Measurements from ENCODE around the gene TPRG1. TPM values are rescaled to one million over a fixed set of nuclear protein-coding genes. Genes with fewer than 3 reads are reported as not detected.
A peak's percentile ranks its signal among the peaks of the same experiment; 100 is the strongest.

TPRG1 gene
- total and polyA plus RNA-seq, 7 donors = 0.78 to 24.5 (median 9.9) TPM

DNA sequence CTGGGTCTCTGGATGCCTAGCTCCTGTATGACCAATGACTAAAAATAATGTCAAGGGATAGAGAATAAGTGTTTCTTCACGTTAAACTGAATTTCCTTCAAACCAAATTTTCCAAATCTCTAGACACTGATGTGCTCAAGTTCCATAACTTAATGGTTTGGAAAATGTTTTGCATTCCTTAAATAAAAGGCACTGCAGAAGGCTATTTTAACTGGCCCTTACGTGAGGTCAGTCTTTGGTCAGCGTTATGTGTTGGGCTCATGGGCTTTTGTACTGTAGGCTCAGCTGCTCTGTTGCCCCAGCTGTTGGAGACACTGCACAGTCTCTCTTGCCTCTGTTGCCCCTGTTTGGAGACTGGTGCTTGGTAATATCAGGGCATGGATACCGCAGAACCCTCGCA, 188.5 kb downstream of the TPRG1 start:
- no peaks in the 10 kb centered on the region for H3K27me3 ChIP-seq (ENCODE audit: insufficient read depth in 3 of 3, low read length in 2 of 3)
- intact Hi-C loops (cut with DNase I) = loop anchor here in 1 of 2 donors (5.0 kb wide), 2 partner anchors 88 to 272 kb away; partner anchors contain the start of gene TP63
- peaks cover 58% of the 10 kb centered on the region for H3K4me1 ChIP-seq
- no peaks in the 10 kb centered on the region for H3K36me3 ChIP-seq (ENCODE audit: insufficient read depth in 1 of 2, low read depth in 1 of 2)
- DNase-seq (no peak), ATAC-seq (no peak)
- no peak overlapping the region for H3K4me3 ChIP-seq
- H3K27ac ChIP-seq = peak overlapping the region; percentile 83
- H3K9me3 ChIP-seq = no peaks in the 10 kb centered on the region
- TF ChIP-seq, protein P1, sequence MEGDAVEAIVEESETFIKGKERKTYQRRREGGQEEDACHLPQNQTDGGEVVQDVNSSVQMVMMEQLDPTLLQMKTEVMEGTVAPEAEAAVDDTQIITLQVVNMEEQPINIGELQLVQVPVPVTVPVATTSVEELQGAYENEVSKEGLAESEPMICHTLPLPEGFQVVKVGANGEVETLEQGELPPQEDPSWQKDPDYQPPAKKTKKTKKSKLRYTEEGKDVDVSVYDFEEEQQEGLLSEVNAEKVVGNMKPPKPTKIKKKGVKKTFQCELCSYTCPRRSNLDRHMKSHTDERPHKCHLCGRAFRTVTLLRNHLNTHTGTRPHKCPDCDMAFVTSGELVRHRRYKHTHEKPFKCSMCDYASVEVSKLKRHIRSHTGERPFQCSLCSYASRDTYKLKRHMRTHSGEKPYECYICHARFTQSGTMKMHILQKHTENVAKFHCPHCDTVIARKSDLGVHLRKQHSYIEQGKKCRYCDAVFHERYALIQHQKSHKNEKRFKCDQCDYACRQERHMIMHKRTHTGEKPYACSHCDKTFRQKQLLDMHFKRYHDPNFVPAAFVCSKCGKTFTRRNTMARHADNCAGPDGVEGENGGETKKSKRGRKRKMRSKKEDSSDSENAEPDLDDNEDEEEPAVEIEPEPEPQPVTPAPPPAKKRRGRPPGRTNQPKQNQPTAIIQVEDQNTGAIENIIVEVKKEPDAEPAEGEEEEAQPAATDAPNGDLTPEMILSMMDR (IDR thresholded peaks at IDR 0.05) = no peak
- WGBS, 3 donors = 63 to 71% (median 67%) methylated on average over 5 of the region's 5 CpGs

DNA sequence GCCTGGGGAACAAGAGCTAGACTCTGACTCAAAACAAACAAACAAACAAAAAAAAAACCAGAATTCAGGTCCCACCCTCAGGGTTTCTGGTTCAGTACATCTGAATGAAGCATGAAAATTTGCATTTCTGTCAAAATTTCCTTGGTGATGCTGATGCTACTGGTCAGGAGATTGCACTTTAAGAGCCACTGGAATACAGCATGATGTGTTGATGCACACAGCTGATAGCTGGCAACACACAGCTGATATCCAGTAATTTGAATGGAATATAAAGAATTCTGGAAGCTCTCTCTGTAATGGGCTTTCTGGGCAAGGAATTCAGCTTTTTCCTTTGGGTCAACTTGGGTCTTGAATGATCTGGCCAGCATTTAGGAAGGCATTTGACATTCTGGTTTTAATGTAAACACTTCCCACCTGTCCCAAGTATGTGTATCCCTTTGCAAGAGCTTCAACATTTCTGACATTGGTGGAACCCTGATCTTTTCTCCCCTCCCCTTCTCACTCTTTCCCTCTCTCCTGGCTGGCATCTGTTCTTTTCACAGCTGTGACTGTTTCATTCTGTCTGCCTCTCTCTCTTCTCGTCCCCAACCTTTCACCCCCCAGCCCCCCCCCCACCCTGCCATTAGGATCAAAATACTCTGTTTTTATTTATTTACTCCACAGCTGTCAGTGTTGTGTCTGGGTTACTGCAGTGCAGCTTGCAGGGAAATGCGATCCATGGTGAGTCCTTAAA, 189.5 kb downstream of the TPRG1 start:
- WGBS, 3 donors = 16 to 32% (median 18%) methylated on average over 2 of the region's 2 CpGs
- no peaks in the 10 kb centered on the region for H3K36me3 ChIP-seq (ENCODE audit: insufficient read depth in 1 of 2, low read depth in 1 of 2)
- intact Hi-C loops (cut with DNase I) = loop anchor here in 1 of 2 donors (5.0 kb wide), 2 partner anchors 89 to 271 kb away; partner anchors contain the start of gene TP63
- H3K27me3 ChIP-seq (ENCODE audit: insufficient read depth in 3 of 3, low read length in 2 of 3) = no peaks in the 10 kb centered on the region
- TF ChIP-seq, protein P1 (IDR thresholded peaks at IDR 0.05) = no peak
- ATAC-seq (peak in 3 of 4 donors; percentile 34 to 47 (median 44)), DNase-seq (no peak)
- peak overlapping the region; percentile 83 for H3K27ac ChIP-seq
- no peaks in the 10 kb centered on the region for H3K9me3 ChIP-seq
- H3K4me1 ChIP-seq = peaks cover 58% of the 10 kb centered on the region
- peak overlapping the region; percentile 40 for H3K4me3 ChIP-seq

DNA sequence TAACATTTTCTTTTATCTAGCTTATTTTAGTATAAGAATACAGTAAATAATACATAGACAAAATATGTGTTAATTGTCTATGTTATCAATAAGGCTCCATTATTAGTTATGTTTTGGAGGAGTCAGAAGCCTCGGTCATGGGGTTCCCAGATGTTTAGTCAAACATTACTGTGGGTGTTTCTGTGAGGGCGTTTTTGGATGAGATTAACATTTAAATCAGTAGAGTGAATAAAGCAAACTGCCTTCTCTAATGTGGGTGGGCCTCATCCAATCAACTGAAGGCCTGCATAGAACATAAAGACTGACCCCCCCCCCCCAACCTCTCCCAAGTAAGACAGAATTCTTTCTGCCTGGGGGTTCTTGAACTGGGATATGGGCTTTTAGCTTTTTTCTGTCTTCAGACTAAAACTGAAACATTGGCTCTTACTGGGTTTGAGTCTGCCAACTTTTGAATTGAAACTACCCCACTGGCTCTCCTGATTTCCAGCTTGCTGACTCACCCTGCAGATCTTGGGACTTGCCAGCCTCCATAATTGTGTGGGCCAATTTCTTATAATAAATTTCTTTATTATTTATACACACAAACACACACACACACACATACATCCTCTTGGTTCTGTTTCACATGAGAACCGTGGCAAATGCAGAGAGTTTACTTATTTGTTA, 192.0 kb downstream of the TPRG1 start:
- TF ChIP-seq, protein P1 (IDR thresholded peaks at IDR 0.05) = no peak
- H3K4me1 ChIP-seq = peaks cover 64% of the 10 kb centered on the region

DNA sequence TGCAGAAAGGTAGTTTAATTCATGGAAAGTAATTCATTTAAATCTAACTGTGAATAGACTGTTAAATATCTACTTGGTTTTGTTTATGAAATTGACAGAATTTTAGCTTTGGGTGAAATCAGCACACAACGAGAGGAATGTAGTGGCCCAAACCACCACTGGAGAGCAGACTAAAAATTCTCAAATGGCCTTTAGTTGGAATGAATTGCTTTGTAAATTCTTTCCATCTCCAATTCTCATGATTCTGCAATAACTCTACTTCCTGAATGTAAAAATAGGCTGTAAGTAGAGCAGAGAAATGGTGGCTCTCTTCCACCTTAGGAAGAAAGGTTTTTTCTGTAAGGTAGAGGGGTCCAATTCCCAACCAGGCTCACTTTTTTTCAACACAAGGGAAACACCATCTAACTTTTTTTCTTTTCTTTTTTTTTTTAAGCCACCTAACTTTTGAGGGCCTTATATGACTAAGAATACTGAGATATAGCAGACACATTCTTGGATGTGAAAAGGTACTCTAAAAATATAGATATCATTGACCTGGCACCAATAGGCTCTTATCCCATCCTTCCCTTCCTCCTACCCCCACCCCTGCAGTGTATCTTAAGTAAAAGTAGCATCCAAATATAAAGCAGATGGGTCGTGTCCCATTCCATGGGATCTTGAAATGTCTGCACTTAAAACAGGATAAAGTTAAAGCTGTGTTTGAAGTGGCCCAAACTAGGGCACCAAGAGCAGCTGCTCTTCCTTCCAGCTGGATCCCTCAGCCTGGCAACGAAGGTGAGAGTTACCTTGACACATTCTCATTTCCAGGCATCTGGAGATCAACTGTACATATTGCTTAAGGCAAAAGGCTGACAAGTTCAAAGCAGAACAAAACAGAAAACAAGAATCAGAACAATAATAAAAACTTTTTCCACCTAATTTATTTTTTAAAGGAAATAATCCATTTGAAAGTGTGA, 194.1 kb downstream of the TPRG1 start:
- intact Hi-C loops (cut with DNase I) = no loop called here
- H3K36me3 ChIP-seq (ENCODE audit: insufficient read depth in 1 of 2, low read depth in 1 of 2) = no peaks in the 10 kb centered on the region
- H3K27me3 ChIP-seq (ENCODE audit: insufficient read depth in 3 of 3, low read length in 2 of 3) = no peaks in the 10 kb centered on the region
- H3K4me3 ChIP-seq = peak overlapping the region; percentile 9
- DNase-seq (no peak), ATAC-seq (peak; percentile 57 to 90 (median 76))
- TF ChIP-seq, protein P1 (IDR thresholded peaks at IDR 0.05) = peak; percentile 16
- H3K27ac ChIP-seq = peak overlapping the region; percentile 76
- peaks cover 53% of the 10 kb centered on the region for H3K4me1 ChIP-seq
- H3K9me3 ChIP-seq = no peaks in the 10 kb centered on the region
- WGBS, 3 donors = 25 to 33% (median 26%) methylated on average over 3 of the region's 3 CpGs

More for the DNA sequence above, 192.0 kb downstream of the TPRG1 start:
- intact Hi-C loops (cut with DNase I) = loop anchor here in 1 of 2 donors (5.0 kb wide), 2 partner anchors 91 to 269 kb away; partner anchors contain the start of gene TP63
- Histone ChIP-seq H3K27ac (peak overlapping the region; percentile 83), H3K4me3 (no peak overlapping the region), H3K27me3 (ENCODE audit: insufficient read depth in 3 of 3, low read length in 2 of 3) (no peaks in the 10 kb centered on the region), H3K9me3 (no peaks in the 10 kb centered on the region), H3K36me3 (ENCODE audit: insufficient read depth in 1 of 2, low read depth in 1 of 2) (no peaks in the 10 kb centered on the region)
- WGBS, 3 donors = 39 to 62% (median 51%) methylated on average over 3 of the region's 3 CpGs
- no peak for DNase-seq
- ATAC-seq = peak in 1 of 4 donors; percentile 48
